ENCODE measurements around the gene KCNC3.

The KCNC3 gene

GRCh38 chr19:50312967-50313811, 16.0 kb downstream of the KCNC3 start:
- no peak for DNase-seq (ENCODE audit: low read depth in 1 of 2, low spot score in 1 of 2)

DNA sequence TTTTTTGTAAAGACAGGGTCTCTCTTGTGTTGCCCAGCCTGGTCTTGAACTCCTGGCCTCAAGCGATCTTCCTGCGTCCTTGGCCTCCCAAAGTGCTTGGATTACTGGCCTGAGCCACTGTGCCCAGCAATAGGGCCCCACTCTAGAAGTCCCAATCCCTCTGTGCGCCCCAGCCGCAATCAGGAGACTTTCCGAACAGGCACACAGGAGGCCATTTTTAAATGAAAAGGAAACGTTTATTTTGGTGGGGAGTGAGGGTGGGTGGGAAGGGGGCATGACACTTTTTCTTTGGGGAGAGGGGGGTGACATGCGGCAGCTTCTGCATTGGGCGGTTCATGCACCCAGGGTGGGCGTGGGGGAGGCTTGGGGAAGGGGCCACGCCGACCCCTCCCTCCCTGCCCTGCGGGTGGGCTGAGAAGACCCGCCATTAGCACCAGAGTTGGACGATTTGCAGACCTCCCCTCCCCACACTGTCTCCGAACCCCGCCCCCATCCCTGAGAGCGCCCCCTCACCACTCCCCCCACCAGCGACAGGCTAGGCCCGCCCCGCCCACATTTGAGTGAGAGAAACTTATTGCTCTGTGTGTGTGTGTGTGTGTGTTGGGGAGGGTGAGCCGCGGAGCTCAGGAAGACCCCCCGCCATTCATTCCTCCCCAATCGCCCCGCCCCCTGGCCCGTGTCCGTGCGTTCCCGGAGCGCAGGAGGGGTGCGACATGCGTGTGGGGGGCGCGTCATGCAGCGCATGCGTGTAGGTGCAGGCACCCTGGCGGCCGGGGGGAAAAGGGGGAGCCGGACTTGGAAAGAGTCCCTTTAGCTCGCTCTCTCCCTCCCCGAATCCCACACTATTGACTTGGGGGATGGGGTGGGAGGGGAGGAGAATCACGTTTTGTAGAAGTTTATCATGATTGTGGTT, 17.2 kb downstream of the KCNC3 start:
- no peak for DNase-seq (ENCODE audit: low read depth in 1 of 2, low spot score in 1 of 2)

- no peak for DNase-seq (ENCODE audit: low read depth in 1 of 2, low spot score in 1 of 2)
These were observed 18.3 kb downstream of the KCNC3 start for GRCh38 chr19:50310759-50311465.

DNA sequence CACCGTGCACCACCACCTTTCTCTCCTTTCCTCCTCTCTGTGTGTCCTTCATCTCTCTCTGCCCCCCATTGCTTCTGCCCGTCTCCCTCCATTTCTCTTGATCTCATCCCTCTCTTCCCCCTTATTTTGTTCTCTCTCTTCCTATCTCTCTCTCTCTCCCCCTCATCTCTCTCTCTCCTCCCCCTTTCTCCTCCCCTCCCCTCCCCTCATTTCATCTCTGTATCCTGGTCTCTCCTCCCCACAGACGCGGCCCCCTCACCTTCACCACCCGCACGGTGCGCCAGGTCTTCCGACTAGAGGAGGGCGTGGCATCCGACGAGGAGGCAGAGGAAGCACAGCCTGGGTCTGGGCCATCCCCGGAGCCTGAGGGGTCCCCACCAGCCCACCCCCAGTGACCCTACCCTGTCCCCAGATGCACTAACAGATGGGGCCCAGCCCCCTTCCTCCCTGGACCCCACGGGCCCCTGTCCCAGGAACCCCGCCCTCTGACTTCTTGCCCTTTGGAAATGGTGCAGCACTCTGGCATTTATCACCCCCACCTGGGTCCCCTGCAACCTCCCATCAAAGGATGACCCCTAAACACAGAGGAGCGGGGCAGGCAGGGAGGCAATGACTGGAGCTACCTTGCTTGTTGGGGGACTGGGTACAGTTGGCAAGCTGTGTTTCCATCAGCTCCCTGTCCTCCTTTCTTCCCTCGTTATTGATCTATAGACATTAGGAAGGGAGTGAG, 19.6 kb downstream of the KCNC3 start:
- no peak for DNase-seq (ENCODE audit: low read depth in 1 of 2, low spot score in 1 of 2)

- DNase-seq (ENCODE audit: low read depth in 1 of 2, low spot score in 1 of 2), result no peak
These were observed 20.2 kb downstream of the KCNC3 start for GRCh38 chr19:50308991-50309390.

DNA sequence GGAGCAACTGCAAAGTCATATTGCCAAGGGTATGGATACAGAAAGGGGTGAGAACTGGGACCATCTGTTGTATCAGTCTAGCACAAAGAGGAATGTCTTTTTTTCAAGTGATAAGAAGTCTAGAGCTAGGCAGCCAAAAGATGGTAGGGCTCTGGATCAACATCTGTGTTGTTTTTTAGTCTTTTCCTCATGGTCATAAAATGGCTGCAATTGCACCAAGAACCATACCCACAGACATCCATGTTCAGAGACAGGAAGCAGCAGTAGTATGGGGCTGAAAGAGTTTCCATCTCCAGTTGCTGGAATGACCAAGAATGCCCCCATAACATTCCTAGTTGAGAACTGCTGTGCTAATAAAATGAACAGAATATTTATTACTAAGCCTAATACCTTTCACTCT, 25.6 kb downstream of the KCNC3 start:
- DNase-seq (ENCODE audit: low read depth in 1 of 2, low spot score in 1 of 2), result no peak

DNA sequence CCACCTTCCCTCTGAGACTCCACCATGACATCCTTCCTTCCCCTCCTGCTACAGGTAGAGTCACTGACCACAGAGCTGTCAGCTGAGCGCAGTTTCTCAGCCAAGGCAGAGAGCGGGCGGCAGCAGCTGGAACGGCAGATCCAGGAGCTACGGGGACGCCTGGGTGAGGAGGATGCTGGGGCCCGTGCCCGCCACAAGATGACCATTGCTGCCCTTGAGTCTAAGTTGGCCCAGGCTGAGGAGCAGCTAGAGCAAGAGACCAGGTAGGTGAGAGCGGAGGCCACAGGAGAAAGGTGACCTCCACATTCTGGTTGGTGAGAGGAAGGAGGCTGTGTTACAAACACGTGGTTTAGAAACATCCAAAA, 27.6 kb downstream of the KCNC3 start:
- DNase-seq (ENCODE audit: low read depth in 1 of 2, low spot score in 1 of 2), result no peak

- peak in 1 of 2 donors; percentile 25 for DNase-seq (ENCODE audit: low read depth in 1 of 2, low spot score in 1 of 2)
These were observed 28.2 kb downstream of the KCNC3 start for GRCh38 chr19:50300814-50301606.

DNA sequence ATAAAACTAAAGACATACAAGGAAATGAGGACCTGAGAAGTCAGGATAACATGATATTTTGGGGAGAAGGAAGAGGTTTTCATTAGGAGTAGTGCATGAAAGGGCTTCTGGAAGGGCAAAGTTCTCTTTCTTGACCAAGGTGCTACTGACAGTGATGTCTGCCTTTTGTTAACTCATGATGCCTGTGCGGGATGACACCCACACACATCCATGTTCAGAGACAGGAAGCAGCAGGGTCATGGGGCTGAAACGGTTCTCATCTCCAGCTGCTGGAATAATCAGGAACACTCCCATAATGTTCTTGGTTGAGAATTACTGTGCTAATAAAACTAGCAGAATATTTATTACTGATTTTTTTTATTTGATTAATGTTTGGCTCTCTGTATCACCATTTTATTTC, 29.1 kb downstream of the KCNC3 start:
- DNase-seq (ENCODE audit: low read depth in 1 of 2, low spot score in 1 of 2), result no peak

DNA sequence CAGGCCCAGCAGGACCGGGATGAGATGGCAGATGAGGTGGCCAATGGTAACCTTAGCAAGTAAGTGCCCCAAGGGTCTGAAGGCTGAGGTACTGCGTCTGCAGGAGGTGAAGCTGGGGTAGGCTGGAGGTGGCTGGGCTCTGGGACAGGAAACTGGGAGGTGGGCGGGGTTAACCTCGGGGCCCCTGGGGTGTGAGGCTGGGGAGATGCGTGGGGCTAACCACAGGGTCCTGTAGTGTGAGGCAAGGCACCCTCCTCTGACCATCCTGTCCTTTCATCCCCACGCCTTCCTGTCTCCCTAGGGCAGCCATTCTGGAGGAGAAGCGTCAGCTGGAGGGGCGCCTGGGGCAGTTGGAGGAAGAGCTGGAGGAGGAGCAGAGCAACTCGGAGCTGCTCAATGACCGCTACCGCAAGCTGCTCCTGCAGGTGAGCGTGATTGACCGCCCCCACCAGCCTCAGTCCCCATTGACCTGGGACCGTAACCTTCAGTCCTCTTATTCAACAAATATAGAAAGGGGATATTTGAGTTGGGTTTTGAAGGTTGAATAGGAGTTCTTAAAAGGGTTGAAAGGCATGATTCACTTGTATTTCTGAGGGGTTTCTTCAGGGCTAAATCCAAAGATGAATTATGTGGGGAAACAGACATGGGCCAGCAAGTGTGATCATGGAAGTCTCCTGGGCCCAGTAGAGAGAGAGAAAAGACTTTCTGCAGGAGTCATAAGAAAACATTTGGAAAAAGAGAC, 35.7 kb downstream of the KCNC3 start:
- no peak for DNase-seq (ENCODE audit: low read depth in 1 of 2, low spot score in 1 of 2)

DNA sequence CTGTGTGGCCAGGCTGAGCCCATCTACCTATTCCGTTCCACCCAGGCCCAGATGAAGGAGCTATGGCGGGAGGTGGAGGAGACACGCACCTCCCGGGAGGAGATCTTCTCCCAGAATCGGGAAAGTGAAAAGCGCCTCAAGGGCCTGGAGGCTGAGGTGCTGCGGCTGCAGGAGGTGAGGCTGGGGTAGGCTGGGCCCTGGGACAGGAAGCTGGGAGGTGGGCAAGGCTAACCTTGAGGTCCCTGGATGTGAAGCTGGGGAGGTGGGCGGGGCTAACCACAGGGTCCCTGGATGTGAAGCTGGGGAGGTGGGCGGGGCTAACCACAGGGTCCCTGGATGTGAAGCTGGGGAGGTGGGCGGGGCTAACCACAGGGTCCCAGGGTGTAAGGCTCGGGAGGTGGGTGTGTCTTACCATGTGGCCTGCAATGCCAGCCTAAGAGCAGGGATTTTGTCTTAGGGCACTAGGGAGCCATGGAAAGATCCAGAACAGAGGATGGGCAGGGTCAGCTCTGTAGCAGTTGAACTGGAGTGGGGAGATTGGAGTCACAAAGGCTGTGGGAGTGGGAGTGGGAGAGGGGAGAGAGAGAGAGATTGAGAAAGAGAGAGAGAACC, 36.9 kb downstream of the KCNC3 start:
- DNase-seq (ENCODE audit: low read depth in 1 of 2, low spot score in 1 of 2), result no peak

- no peak for DNase-seq (ENCODE audit: low read depth in 1 of 2, low spot score in 1 of 2)
These were observed 38.4 kb downstream of the KCNC3 start for GRCh38 chr19:50290775-50291174.

DNA sequence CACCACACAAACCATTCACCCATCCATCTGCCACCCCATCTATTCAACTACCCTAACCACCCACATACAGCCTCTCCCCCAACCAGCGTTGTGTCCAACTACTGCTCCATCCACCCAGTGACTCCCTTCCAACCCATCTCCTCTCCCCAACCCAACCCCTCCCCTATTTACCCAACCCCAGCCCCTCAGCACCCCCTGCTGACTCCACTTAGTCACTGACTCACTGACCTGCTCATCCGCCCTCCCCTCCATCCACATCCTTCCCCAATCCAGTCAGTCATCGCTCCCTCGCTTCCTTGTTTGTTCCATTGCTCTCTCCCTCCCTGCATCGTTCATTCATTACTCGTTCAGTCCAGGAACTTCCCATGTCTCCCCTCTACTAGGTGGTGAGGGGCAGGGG, 39.2 kb downstream of the KCNC3 start:
- DNase-seq (ENCODE audit: low read depth in 1 of 2, low spot score in 1 of 2), result no peak

GRCh38 chr19:50288954-50289353, 40.2 kb downstream of the KCNC3 start:
- no peak for DNase-seq (ENCODE audit: low read depth in 1 of 2, low spot score in 1 of 2)

DNA sequence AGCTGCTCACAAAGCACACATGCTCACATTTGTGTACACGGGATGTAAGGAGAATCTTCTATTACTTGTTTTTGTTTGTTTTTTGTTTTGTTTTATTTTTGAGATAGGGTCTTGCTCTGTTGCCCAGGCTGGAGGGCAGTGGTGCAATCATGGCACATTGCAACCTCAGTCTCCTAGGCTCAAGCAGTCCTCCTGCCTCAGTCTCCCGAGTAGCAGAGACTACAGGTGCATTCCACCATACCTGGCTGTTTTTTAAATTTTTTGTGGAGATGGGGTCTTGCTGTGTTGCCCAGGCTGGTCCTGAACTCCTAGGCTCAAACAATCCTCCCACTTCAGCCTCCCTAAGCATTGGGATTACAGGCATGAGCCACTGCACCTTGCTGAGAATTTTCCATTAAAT, 41.8 kb downstream of the KCNC3 start:
- no peak for DNase-seq (ENCODE audit: low read depth in 1 of 2, low spot score in 1 of 2)

DNA sequence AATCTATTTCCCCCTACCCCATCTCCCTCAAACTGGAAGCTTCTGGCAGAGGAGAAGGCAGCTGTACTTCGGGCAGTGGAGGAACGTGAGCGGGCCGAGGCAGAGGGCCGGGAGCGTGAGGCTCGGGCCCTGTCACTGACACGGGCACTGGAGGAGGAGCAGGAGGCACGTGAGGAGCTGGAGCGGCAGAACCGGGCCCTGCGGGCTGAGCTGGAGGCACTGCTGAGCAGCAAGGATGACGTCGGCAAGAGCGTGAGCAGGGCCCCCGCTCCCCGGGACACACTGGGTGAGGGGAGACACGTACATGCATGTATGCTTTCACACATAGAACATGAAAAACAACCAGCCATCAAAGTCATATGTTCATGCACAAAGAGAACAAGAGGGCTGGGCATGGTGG, 42.7 kb downstream of the KCNC3 start:
- no peak for DNase-seq (ENCODE audit: low read depth in 1 of 2, low spot score in 1 of 2)

GRCh38 chr19:50285833-50286232, 43.3 kb downstream of the KCNC3 start:
- DNase-seq (ENCODE audit: low read depth in 1 of 2, low spot score in 1 of 2), result no peak

GRCh38 chr19:50281491-50281890, 47.7 kb downstream of the KCNC3 start:
- no peak for DNase-seq (ENCODE audit: low read depth in 1 of 2, low spot score in 1 of 2)

- no peak for DNase-seq (ENCODE audit: low read depth in 1 of 2, low spot score in 1 of 2)
These were observed 48.2 kb downstream of the KCNC3 start for GRCh38 chr19:50280983-50281382.

Data from activated CD4-positive, alpha-beta T cell treated with anti-CD3 and anti-CD28 coated beads, Interleukin-2, amount 50 U/mL, for 24 hours (primary cell).